B cell (primary cell): Measurements from ENCODE around the gene ZMYND19.

Source experiments
- EZH2 ChIP-seq: IDR thresholded peaks from 2 replicates; pipeline ENCODE4 v1.6.1; 2012; ENCODE audit warnings: borderline replicate concordance, low read depth, mild to moderate bottlenecking, moderate library complexity, low read length; ENCODE audit not compliant: insufficient read depth, poor library complexity, severe bottlenecking
- TF ChIP-seq, protein P1 (sequence below): fragments of 200-600 bp; IDR thresholded peaks from one replicate; pipeline ENCODE4 v1.8.0; 2022; ENCODE audit warnings: antibody characterized with exemption, mild to moderate bottlenecking

DNA sequence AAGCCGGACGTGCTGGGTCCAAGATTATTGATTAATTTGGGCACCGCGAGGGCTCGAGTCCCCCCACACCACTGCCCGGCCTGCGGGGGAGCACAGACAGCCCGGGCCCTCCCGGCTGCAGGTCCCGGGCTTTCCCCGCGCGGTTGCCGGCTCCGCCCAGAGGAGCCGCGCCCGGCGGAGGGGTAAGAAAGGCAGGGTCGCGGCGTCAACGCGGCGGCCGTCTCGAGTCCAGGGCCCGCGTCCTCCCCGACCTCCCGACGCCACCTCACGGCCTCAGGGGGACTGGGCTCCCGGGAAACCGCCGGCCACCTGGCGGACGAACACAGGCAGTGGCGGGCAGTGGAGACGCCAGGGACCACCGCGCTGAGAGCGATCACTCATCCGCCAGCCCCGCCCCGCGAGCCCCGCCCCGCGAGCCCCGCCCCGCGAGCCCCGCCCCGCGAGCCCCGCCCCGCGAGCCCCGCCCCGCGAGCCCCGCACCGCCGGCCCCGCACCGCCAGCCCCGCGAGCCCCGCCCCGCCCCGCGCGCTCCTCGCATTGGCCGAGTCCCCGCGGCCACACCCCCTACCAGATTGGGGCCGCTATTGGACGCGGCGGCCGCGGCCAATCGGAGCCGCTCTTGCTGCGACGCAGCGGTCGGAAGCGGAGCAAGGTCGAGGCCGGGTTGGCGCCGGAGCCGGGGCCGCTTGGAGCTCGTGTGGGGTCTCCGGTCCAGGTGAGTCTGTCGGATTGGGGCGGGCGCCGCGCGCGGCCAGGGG lies 38.9 kb downstream of the ZMYND19 start, which contains the start of gene MRPL41:
- TF ChIP-seq, protein P1, sequence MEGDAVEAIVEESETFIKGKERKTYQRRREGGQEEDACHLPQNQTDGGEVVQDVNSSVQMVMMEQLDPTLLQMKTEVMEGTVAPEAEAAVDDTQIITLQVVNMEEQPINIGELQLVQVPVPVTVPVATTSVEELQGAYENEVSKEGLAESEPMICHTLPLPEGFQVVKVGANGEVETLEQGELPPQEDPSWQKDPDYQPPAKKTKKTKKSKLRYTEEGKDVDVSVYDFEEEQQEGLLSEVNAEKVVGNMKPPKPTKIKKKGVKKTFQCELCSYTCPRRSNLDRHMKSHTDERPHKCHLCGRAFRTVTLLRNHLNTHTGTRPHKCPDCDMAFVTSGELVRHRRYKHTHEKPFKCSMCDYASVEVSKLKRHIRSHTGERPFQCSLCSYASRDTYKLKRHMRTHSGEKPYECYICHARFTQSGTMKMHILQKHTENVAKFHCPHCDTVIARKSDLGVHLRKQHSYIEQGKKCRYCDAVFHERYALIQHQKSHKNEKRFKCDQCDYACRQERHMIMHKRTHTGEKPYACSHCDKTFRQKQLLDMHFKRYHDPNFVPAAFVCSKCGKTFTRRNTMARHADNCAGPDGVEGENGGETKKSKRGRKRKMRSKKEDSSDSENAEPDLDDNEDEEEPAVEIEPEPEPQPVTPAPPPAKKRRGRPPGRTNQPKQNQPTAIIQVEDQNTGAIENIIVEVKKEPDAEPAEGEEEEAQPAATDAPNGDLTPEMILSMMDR = peak; percentile 45
- TF ChIP-seq EZH2 = no peak
